ENCODE results near the gene NAT8L. TPM values are rescaled to one million over a fixed set of nuclear protein-coding genes. Genes with fewer than 3 reads are reported as not detected.

NAT8L gene
- total RNA-seq: under 0.01 TPM in 2 replicates

GRCh38 chr4:2059046-2059725, at the start of gene NAT8L:
NAT8L (plus strand) TSS chr4:2059327; CDS start chr4:2059512, 185 bp downstream.

Other genes starting within 250 kb of the NAT8L start
- gene LETM1, start 203.2 kb upstream of the NAT8L start, total RNA-seq: 58.9 and 120 TPM in 2 replicates
- 39.5 and 97.2 TPM in 2 replicates for gene NSD2, start 187.9 kb upstream of the NAT8L start, total RNA-seq
- 12.1 and 14.8 TPM in 2 replicates for gene NELFA, start 50.4 kb upstream of the NAT8L start, total RNA-seq
- 9.0 and 16.7 TPM in 2 replicates for gene HAUS3, start 182.8 kb downstream of the NAT8L start, total RNA-seq
- 3.6 and 6.2 TPM in 2 replicates for gene POLN, start 182.8 kb downstream of the NAT8L start, total RNA-seq
- 42.0 and 57.5 TPM in 2 replicates for gene MXD4, start 202.8 kb downstream of the NAT8L start, total RNA-seq